Measurements from ENCODE around the gene APBB1.

The APBB1 gene

GRCh38 chr11:6390718-6391469, 28.0 kb downstream of the APBB1 start:
- Histone ChIP-seq H3K9ac (peak overlapping the region; percentile 76 to 95 (median 82)), H3K4me2 (peak overlapping the region; percentile 83 to 100 (median 97)), H3K27me3 (no peaks in the 10 kb centered on the region), H3K36me3 (peaks cover 0 to 27% (median 0%) of the 10 kb centered on the region in 11 experiments; a peak in 4 of 22 replicates), H3K9me3 (replicated peaks in 1 of 11) (no peaks in the 10 kb centered on the region; a peak in 1 of 22 replicates), H3K27ac (peak overlapping the region; percentile 64 to 93 (median 78)), H3K4me3 (peak overlapping the region; percentile 65 to 86 (median 76)), H4K20me1 (no peaks in the 10 kb centered on the region; a peak in 1 of 22 replicates), H3K4me1 (peaks cover 17 to 42% (median 25%) of the 10 kb centered on the region in 10 experiments)
- no peak for TF ChIP-seq Cebpa-rat (IDR thresholded peaks at IDR 0.05)

DNA sequence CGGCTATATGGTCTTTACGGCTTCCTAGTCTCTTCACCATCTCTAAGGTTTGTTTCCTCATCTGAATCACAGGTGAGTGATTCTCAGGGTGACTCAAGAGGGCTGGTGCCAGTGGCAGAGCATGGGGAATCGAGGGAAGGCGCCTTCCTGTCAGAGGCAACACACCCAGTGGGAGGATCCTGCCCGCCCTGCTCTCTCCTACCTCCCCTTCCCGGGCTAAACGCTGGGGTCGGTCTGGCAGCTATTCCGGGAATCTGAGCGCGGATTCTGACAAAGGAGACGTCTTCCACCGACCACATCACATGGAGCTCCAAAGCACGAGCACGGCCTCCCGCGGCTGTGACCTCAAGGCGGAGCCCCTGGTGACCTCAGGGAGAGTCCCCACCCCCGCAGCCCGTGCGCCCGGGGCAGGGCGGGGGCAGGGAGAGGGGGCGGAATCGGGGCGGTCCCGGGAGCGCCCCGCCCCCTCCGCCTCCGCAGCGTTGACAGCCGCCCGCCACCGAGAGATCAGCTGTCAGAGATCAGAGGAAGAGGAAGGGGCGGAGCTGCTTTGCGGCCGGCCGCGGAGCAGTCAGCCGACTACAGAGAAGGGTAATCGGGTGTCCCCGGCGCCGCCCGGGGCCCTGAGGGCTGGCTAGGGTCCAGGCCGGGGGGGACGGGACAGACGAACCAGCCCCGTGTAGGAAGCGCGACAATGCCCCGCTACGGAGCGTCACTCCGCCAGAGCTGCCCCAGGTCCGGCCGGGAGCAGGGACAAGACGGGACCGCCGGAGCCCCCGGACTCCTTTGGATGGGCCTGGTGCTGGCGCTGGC, 28.8 kb downstream of the APBB1 start, which contains the start of gene SMPD1:
Gene SMPD1, plus strand, starts transcription at position 570 of the 813 bp plus-strand sequence. Its CDS starts 125 bp downstream, at position 695.
- no peak for TF ChIP-seq Cebpa-rat (IDR thresholded peaks at IDR 0.05)
- H3K4me3 ChIP-seq: peak within 1 kb of the TSS; percentile 65 to 86 (median 76)
- H3K9me3 ChIP-seq (replicated peaks in 1 of 11): no peaks in the 10 kb centered on the region; a peak in 1 of 22 replicates
- no peaks in the 10 kb centered on the region; a peak in 1 of 22 replicates for H4K20me1 ChIP-seq
- peak within 1 kb of the TSS; percentile 76 to 95 (median 82) for H3K9ac ChIP-seq
- H3K4me2 ChIP-seq: peak within 1 kb of the TSS; percentile 83 to 100 (median 97)
- H3K27ac ChIP-seq: peak within 1 kb of the TSS; percentile 71 to 93 (median 83)
- H3K36me3 ChIP-seq: peaks cover 0 to 19% (median 0%) of the 10 kb centered on the region in 11 experiments; a peak in 4 of 22 replicates
- no peaks in the 10 kb centered on the region for H3K27me3 ChIP-seq
- H3K4me1 ChIP-seq: peaks cover 23 to 48% (median 32%) of the 10 kb centered on the region in 10 experiments

DNA sequence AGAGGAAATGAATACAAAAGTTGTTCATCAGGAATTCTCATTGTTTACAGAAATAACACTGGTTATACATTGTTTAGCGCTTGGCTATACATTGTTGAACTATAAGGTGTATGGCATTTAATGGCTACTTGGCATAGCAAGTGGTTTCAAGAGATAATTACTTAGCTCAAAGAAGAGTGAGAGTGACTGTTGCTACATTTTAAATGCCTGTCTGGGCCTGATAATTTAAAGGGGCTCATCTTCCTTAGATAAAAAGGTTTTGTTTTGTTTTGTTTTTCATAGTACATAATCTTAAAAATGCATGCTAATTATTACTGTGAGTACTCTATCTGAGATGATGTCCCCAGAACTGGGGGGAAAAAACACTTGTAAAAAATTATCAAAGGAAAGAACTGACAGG, 30.1 kb downstream of the APBB1 start:
- peaks cover 0 to 5% (median 0%) of the 10 kb centered on the region in 11 experiments; a peak in 1 of 22 replicates for H3K36me3 ChIP-seq
- H4K20me1 ChIP-seq: no peaks in the 10 kb centered on the region; a peak in 1 of 22 replicates
- TF ChIP-seq Cebpa-rat (IDR thresholded peaks at IDR 0.05): no peak
- H3K27ac ChIP-seq: 0 out of 22 replicates have a peak overlapping the region, but pooled peaks of 1 of the 11 experiments have one; percentile 93
- no peaks in the 10 kb centered on the region; a peak in 1 of 22 replicates for H3K9me3 ChIP-seq (replicated peaks in 1 of 11)
- no peak overlapping the region for H3K9ac ChIP-seq
- H3K4me1 ChIP-seq: peaks cover 27 to 53% (median 37%) of the 10 kb centered on the region in 10 experiments
- H3K27me3 ChIP-seq: no peaks in the 10 kb centered on the region
- H3K4me3 ChIP-seq: no peak overlapping the region
- H3K4me2 ChIP-seq: peak overlapping the region in 6 of 11 experiments; percentile 83 to 100 (median 96); a peak in 8 of 22 replicates

DNA sequence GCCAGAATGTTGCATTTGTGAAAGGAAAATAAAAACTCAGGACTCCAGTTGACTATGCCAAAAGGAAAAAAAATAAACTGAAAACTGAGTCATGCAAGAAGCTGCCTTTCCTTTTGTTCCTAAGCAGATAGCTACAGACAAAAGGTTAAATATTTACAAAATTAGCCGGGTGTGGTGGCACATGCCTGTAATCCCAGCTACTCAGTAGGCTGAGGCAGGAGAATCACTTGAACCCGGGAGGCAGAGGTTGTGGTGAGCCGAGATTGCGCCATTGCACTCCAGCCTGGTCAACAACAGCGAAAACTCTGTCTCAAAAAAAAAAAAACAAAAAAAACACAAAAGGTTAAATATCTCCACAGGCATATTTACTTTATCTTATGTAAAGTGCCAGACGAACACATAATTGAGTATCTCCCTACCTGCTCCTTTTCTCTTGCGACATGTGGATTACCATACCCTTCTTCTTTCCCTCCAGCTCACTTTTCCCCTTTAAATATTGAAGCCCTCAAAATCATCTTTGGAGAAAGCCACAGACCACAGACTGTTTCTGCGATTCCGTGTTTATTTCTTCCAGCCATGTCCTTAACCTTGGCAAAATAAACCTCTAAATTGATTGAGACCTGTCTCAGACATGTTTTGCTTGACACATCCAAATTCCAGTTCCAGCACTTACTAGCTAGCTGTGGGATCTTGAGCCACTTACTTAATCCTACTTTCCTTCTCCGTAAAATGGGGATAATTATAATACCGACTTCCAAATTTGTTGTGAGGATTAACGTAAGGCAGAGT, 30.9 kb downstream of the APBB1 start:
- H3K9ac ChIP-seq: no peak overlapping the region; a peak in 1 of 22 replicates
- no peaks in the 10 kb centered on the region; a peak in 1 of 22 replicates for H3K9me3 ChIP-seq (replicated peaks in 1 of 11)
- no peaks in the 10 kb centered on the region; a peak in 1 of 22 replicates for H4K20me1 ChIP-seq
- H3K36me3 ChIP-seq: no peaks in the 10 kb centered on the region
- H3K4me2 ChIP-seq: peak overlapping the region in 2 of 11 experiments; percentile 15 to 96; a peak in 3 of 22 replicates
- peaks cover 27 to 53% (median 37%) of the 10 kb centered on the region in 10 experiments for H3K4me1 ChIP-seq
- no peak overlapping the region for H3K4me3 ChIP-seq
- no peak for TF ChIP-seq Cebpa-rat (IDR thresholded peaks at IDR 0.05)
- no peak overlapping the region for H3K27ac ChIP-seq
- no peaks in the 10 kb centered on the region for H3K27me3 ChIP-seq

- no peak overlapping the region for H3K9ac ChIP-seq
- H3K4me3 ChIP-seq: no peak overlapping the region
- H3K4me1 ChIP-seq: peaks cover 15 to 37% (median 25%) of the 10 kb centered on the region in 10 experiments
- no peak for TF ChIP-seq Cebpa-rat (IDR thresholded peaks at IDR 0.05)
- peak overlapping the region; percentile 14 to 61 (median 36) for H3K4me2 ChIP-seq
- no peaks in the 10 kb centered on the region; a peak in 1 of 22 replicates for H3K9me3 ChIP-seq (replicated peaks in 1 of 11)
- H3K27me3 ChIP-seq: no peaks in the 10 kb centered on the region
- H4K20me1 ChIP-seq: no peaks in the 10 kb centered on the region
- no peaks in the 10 kb centered on the region for H3K36me3 ChIP-seq
- H3K27ac ChIP-seq: peak overlapping the region in 3 of 11 experiments; percentile 6 to 49 (median 40); a peak in 6 of 22 replicates
Observed at GRCh38 chr11:6385046-6385777, 33.7 kb downstream of the APBB1 start.

DNA sequence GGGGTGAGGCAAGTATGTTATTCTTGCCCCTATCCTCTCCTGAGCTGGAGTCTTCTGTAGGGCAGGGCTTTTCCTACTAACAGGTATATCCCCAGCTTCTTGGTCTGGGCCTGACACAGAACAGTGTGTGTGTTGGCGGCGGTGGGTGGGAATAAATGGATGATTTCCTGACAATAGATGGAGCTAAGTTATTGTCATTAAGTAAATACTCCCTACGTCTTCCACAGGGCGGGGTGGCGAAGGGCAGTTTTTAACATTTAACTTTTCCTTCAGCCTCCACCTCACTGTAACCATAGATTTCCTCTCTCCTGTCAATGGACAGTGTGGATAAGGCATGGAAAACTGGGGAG, 40.3 kb downstream of the APBB1 start:
- H3K9me3 ChIP-seq (replicated peaks in 1 of 11): no peaks in the 10 kb centered on the region
- H3K4me3 ChIP-seq: peak overlapping the region in 3 of 10 experiments; percentile 7 to 28 (median 12); a peak in 1 of 20 replicates
- peaks cover 17 to 33% (median 30%) of the 10 kb centered on the region in 10 experiments for H3K4me1 ChIP-seq
- H3K27me3 ChIP-seq: no peaks in the 10 kb centered on the region
- H3K4me2 ChIP-seq: peak overlapping the region; percentile 65 to 83 (median 69)
- no peaks in the 10 kb centered on the region for H4K20me1 ChIP-seq
- peak overlapping the region in 6 of 11 experiments; percentile 3 to 42 (median 23); a peak in 4 of 22 replicates for H3K9ac ChIP-seq
- H3K36me3 ChIP-seq: no peaks in the 10 kb centered on the region
- peak overlapping the region in 9 of 11 experiments; percentile 16 to 59 (median 48); a peak in 13 of 22 replicates for H3K27ac ChIP-seq
- TF ChIP-seq Cebpa-rat (IDR thresholded peaks at IDR 0.05): no peak

GRCh38 chr11:6377902-6378639, 40.8 kb downstream of the APBB1 start:
- peak in 1 of 11 experiments; percentile 45; a peak in 1 of 22 replicates for TF ChIP-seq Cebpa-rat (IDR thresholded peaks at IDR 0.05)
- Histone ChIP-seq H3K4me1 (peaks cover 17 to 33% (median 30%) of the 10 kb centered on the region in 10 experiments), H3K27me3 (no peaks in the 10 kb centered on the region), H3K27ac (peak overlapping the region in 9 of 11 experiments; percentile 16 to 59 (median 48); a peak in 13 of 22 replicates), H3K9ac (peak overlapping the region in 6 of 11 experiments; percentile 3 to 42 (median 23); a peak in 6 of 22 replicates), H4K20me1 (no peaks in the 10 kb centered on the region), H3K4me3 (peak overlapping the region in 3 of 10 experiments; percentile 7 to 28 (median 12); a peak in 2 of 20 replicates), H3K36me3 (no peaks in the 10 kb centered on the region), H3K9me3 (replicated peaks in 1 of 11) (no peaks in the 10 kb centered on the region), H3K4me2 (peak overlapping the region; percentile 65 to 83 (median 69))
